ENCODE measurements around the gene MINK1. TPM values are rescaled to one million over a fixed set of nuclear protein-coding genes. Genes with fewer than 3 reads are reported as not detected.

MINK1 gene
- total RNA-seq, 4 donors from 2014 or later = 128 to 406 (median 181) TPM

DNA sequence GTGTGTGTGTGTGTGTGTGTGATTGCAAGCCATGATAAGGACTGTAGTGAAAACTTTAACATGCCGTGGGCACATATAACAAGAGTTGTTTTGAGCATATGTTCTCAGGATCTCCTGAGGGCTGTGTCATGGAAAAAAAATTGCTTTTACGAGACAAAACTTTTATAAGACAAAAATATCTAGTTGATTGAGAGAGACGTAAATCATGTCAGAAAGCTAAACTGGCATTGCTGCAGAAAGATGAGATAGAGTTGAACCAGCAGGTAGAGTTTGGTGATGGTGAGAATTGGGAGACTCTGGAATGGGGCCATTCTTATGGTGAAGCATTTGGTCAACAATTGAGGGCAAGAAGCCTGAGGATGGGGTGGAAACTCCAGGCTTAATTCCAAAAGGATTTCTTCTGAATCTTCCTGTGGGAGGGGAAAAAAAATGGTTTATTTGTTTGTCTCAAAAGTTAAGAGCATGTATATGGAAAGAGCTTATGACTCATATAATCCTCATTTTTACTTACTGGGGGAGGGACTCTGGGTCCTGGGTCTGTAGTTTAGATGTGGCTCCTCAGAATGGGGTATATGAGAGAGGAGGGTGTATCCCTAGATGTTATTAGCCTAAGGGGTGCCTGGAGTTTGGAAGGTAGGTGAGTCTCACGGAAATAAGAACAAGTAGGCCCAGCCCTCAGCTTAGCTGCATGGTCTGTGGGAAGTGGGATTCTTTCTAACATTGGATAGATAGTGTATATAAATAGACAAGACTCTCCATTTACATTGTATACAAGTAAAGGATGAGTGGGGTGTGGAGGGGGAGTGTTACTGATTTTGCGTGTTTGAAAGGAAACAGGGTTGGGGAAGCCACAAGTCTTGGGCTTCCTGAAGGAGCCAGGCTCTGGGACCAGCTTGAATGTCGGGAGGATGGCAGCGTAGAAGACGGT lies 7.1 kb downstream of the MINK1 start:
- WGBS, 2 donors (ENCODE audit: low coverage in 1 of 2) = 76 to 84% methylated on average over 7 to 8 of the region's 8 CpGs
- no peaks in the 10 kb centered on the region for H3K9me3 ChIP-seq
- intact Hi-C loops (cut with DNase I; ENCODE audit: low total_unique reads) (no loop called here), in situ Hi-C loops (cut with MboI; ENCODE audit: low pct_ligation_motif_present in 1 of 4, low pct_unique_long_range_greater_than_20kb in 1 of 4, low sequenced_read_pairs in 3 of 4) (no loop called here)
- no peaks in the 10 kb centered on the region for H3K27me3 ChIP-seq
- no peak overlapping the region for H3K27ac ChIP-seq
- DNase-seq = no peak
- TF ChIP-seq EP300 (IDR thresholded peaks at IDR 0.05; ENCODE audit: low read depth) (no peak), POLR2AphosphoS5 (IDR thresholded peaks at IDR 0.05) (no peak), POLR2A (IDR thresholded peaks at IDR 0.05) (no peak)
- TF ChIP-seq, protein P1, sequence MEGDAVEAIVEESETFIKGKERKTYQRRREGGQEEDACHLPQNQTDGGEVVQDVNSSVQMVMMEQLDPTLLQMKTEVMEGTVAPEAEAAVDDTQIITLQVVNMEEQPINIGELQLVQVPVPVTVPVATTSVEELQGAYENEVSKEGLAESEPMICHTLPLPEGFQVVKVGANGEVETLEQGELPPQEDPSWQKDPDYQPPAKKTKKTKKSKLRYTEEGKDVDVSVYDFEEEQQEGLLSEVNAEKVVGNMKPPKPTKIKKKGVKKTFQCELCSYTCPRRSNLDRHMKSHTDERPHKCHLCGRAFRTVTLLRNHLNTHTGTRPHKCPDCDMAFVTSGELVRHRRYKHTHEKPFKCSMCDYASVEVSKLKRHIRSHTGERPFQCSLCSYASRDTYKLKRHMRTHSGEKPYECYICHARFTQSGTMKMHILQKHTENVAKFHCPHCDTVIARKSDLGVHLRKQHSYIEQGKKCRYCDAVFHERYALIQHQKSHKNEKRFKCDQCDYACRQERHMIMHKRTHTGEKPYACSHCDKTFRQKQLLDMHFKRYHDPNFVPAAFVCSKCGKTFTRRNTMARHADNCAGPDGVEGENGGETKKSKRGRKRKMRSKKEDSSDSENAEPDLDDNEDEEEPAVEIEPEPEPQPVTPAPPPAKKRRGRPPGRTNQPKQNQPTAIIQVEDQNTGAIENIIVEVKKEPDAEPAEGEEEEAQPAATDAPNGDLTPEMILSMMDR (IDR thresholded peaks at IDR 0.05) = no peak
- peaks cover 10 to 53% (median 17%) of the 10 kb centered on the region in 4 donors for H3K4me1 ChIP-seq
- H3K4me3 ChIP-seq = no peak overlapping the region
- H3K36me3 ChIP-seq = no peaks in the 10 kb centered on the region

DNA sequence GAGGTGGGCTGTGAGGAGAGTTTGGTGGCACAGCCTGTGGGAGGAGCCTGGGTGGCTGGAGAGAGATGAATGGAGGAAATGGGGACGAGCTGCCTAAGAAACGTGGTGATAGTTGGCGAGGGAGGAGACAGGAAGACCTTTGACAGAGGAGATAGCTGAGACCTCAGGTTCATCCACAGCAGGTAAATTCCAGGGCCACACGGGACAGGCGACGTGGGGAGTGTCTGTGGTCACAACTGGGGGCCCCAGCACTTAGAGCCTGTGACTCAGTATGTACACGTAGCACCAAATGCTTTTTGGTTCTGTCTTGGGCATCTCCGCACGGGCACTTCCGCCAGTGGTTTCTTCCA lies 7.7 kb downstream of the MINK1 start:
- no peak for TF ChIP-seq POLR2A (IDR thresholded peaks at IDR 0.05)
- no peak for TF ChIP-seq EP300 (IDR thresholded peaks at IDR 0.05; ENCODE audit: low read depth)
- TF ChIP-seq, protein P1 (IDR thresholded peaks at IDR 0.05) = no peak
- Histone ChIP-seq H3K4me1 (peaks cover 4 to 49% (median 10%) of the 10 kb centered on the region in 4 donors), H3K27ac (no peak overlapping the region), H3K4me3 (no peak overlapping the region), H3K36me3 (no peaks in the 10 kb centered on the region), H3K9me3 (no peaks in the 10 kb centered on the region), H3K27me3 (no peaks in the 10 kb centered on the region)
- in situ Hi-C loops (cut with MboI; ENCODE audit: low pct_ligation_motif_present in 1 of 4, low pct_unique_long_range_greater_than_20kb in 1 of 4, low sequenced_read_pairs in 3 of 4) = no loop called here
- WGBS, 2 donors (ENCODE audit: low coverage in 1 of 2) = 81 to 84% methylated on average over 5 to 10 of the region's 10 CpGs
- intact Hi-C loops (cut with DNase I; ENCODE audit: low total_unique reads) = no loop called here
- no peak for DNase-seq

- TF ChIP-seq POLR2AphosphoS5 (IDR thresholded peaks at IDR 0.05) (no peak), POLR2A (IDR thresholded peaks at IDR 0.05) (no peak), EP300 (IDR thresholded peaks at IDR 0.05; ENCODE audit: low read depth) (no peak)
- TF ChIP-seq, protein P1 (IDR thresholded peaks at IDR 0.05) = no peak
- DNase-seq = no peak
- Histone ChIP-seq H3K27me3 (no peaks in the 10 kb centered on the region), H3K4me3 (no peak overlapping the region), H3K36me3 (no peaks in the 10 kb centered on the region), H3K9me3 (no peaks in the 10 kb centered on the region), H3K4me1 (peaks cover 0 to 40% (median 7%) of the 10 kb centered on the region in 4 donors), H3K27ac (no peak overlapping the region)
- in situ Hi-C loops (cut with MboI; ENCODE audit: low pct_ligation_motif_present in 1 of 4, low pct_unique_long_range_greater_than_20kb in 1 of 4, low sequenced_read_pairs in 3 of 4) = no loop called here
- 87 to 93% methylated on average over 2 to 3 of the region's 3 CpGs for WGBS, 2 donors (ENCODE audit: low coverage in 1 of 2)
- intact Hi-C loops (cut with DNase I; ENCODE audit: low total_unique reads) = no loop called here
Measured at GRCh38 chr17:4842376-4842775, 9.2 kb downstream of the MINK1 start.

- WGBS, 2 donors (ENCODE audit: low coverage in 1 of 2) = 85 to 88% methylated on average over 1 to 9 of the region's 9 CpGs
- in situ Hi-C loops (cut with MboI; ENCODE audit: low pct_ligation_motif_present in 1 of 4, low pct_unique_long_range_greater_than_20kb in 1 of 4, low sequenced_read_pairs in 3 of 4) = no loop called here
Measured at GRCh38 chr17:4843321-4844000, 10.3 kb downstream of the MINK1 start.

More at GRCh38 chr17:4843321-4844000, 10.3 kb downstream of the MINK1 start:
- H3K4me3 ChIP-seq = no peak overlapping the region
- H3K4me1 ChIP-seq = peaks cover 0 to 34% (median 7%) of the 10 kb centered on the region in 4 donors
- intact Hi-C loops (cut with DNase I; ENCODE audit: low total_unique reads) = no loop called here
- no peaks in the 10 kb centered on the region for H3K9me3 ChIP-seq
- no peaks in the 10 kb centered on the region for H3K27me3 ChIP-seq
- no peak overlapping the region for H3K27ac ChIP-seq
- H3K36me3 ChIP-seq = no peaks in the 10 kb centered on the region
- TF ChIP-seq POLR2AphosphoS5 (IDR thresholded peaks at IDR 0.05) (no peak), EP300 (IDR thresholded peaks at IDR 0.05; ENCODE audit: low read depth) (no peak), POLR2A (IDR thresholded peaks at IDR 0.05) (no peak)
- TF ChIP-seq, protein P1 (IDR thresholded peaks at IDR 0.05) = no peak
- no peak for DNase-seq

Data from transverse colon (tissue), 4 donors.